ENCODE measurements around the gene IQCK. TPM values are rescaled to one million over a fixed set of nuclear protein-coding genes. Genes with fewer than 3 reads are reported as not detected.

IQCK gene
- total RNA-seq, 1 experiment from 2014 or later = 15.5 TPM

- no peak for ATAC-seq
- H3K4me1 ChIP-seq (ENCODE audit: control insufficient read depth, insufficient read depth, low read length) = no peaks in the 10 kb centered on the region
- H3K36me3 ChIP-seq (ENCODE audit: control insufficient read depth, insufficient read depth, low read length) = no peaks in the 10 kb centered on the region
- H3K27ac ChIP-seq (ENCODE audit: low read length) = no peak overlapping the region
- in situ Hi-C loops (cut with HindIII; ENCODE audit: low pct_unique_long_range_greater_than_20kb, low sequenced_read_pairs) (no loop called here), intact Hi-C loops (cut with micrococcal nuclease; ENCODE audit: unreplicated experiment) (no loop called here)
- no TSS peak for BruUV-seq (replicated peaks)
- H3K4me3 ChIP-seq (ENCODE audit: low read depth in 2 of 2, low read length in 2 of 2) = no peak overlapping the region
- ChIA-PET POLR2A (no interaction called here), CTCF (interaction anchor here (0.6 kb wide), 1 partner anchor 66 kb away, joined by 5 read pairs; no protein-coding TSS in a partner anchor)
- no peaks in the 10 kb centered on the region for H3K27me3 ChIP-seq (ENCODE audit: control insufficient read depth, insufficient read depth, low read length)
- TF ChIP-seq SIN3A (IDR thresholded peaks at IDR 0.05; ENCODE audit: borderline replicate concordance, insufficient read depth, low read depth, low read length) (no peak), POLR2AphosphoS5 (IDR thresholded peaks at IDR 0.05; ENCODE audit: low read depth, low read length) (no peak), REST (IDR thresholded peaks at IDR 0.05; ENCODE audit: insufficient read depth in 1 of 2, low read depth in 2 of 2, low read length in 1 of 2) (no peak), TCF7L2 (IDR thresholded peaks at IDR 0.05; ENCODE audit: low read depth, low read length) (no peak), CTCF (IDR thresholded peaks at IDR 0.05) (no peak)
- no peak for DNase-seq (ENCODE audit: low read depth, low spot score)
- H3K9me3 ChIP-seq (ENCODE audit: control insufficient read depth, insufficient read depth, low read depth, low read length) = no peaks in the 10 kb centered on the region
Measured at GRCh38 chr16:19743816-19744159, 25.7 kb downstream of the IQCK start.

GRCh38 chr16:19744670-19745069 lies 26.6 kb downstream of the IQCK start:
- no peak for TF ChIP-seq REST (IDR thresholded peaks at IDR 0.05; ENCODE audit: insufficient read depth in 1 of 2, low read depth in 2 of 2, low read length in 1 of 2)
- in situ Hi-C loops (cut with HindIII; ENCODE audit: low pct_unique_long_range_greater_than_20kb, low sequenced_read_pairs) (no loop called here), intact Hi-C loops (cut with micrococcal nuclease; ENCODE audit: unreplicated experiment) (no loop called here)
- Histone ChIP-seq H3K36me3 (ENCODE audit: control insufficient read depth, insufficient read depth, low read length) (no peaks in the 10 kb centered on the region), H3K27me3 (ENCODE audit: control insufficient read depth, insufficient read depth, low read length) (no peaks in the 10 kb centered on the region), H3K27ac (ENCODE audit: low read length) (no peak overlapping the region), H3K4me1 (ENCODE audit: control insufficient read depth, insufficient read depth, low read length) (no peaks in the 10 kb centered on the region), H3K4me3 (ENCODE audit: low read depth in 2 of 2, low read length in 2 of 2) (no peak overlapping the region), H3K9me3 (ENCODE audit: control insufficient read depth, insufficient read depth, low read depth, low read length) (no peaks in the 10 kb centered on the region)
- no TSS peak for BruUV-seq (replicated peaks)
- ATAC-seq (no peak), DNase-seq (ENCODE audit: low read depth, low spot score) (no peak)
- ChIA-PET POLR2A (no interaction called here), CTCF (no interaction called here)

All from Panc1 (cell line).